DMS53 (cell line): ENCODE results near the gene KAT2B.
"Not testable (repeated sequence)": the region's sequence is repeated elsewhere in the genome, so short reads cannot be mapped to it uniquely, and the experiment has no call there.

Experiments used
- DNase-seq: peaks from one replicate; lab custom pipeline; 2025; lab: John Stamatoyannopoulos, UW

Gene KAT2B

GRCh38 chr3:20041197-20041780 is 1.0 kb downstream of the KAT2B start:
- peak; percentile 70 for DNase-seq

GRCh38 chr3:20042331-20042730 is 2.1 kb downstream of the KAT2B start:
- DNase-seq: no peak

DNA sequence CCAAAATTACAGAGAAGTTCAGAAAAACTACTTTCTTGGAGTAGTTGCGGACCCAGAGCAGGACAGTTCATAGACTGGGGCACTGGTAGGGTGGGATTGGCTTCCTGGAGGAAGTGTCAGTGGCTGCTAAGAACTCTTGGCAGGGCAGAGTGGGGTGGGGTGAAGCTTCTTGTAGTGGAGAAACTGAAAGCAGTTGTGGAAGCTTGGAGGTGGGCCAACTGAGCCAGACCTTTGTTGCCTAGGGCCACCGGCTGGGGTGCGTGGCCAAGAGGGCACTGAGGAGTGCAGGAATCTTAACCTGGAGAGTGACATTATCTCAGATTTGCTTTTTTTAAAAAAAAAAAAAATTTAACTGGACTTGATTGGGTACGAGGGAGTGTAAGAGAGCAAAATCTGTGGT is 3.1 kb downstream of the KAT2B start:
- DNase-seq: no peak

GRCh38 chr3:20043825-20044224 is 3.6 kb downstream of the KAT2B start:
- no peak for DNase-seq

- DNase-seq: not testable (repeated sequence)
Measured at GRCh38 chr3:20045141-20045540, 4.9 kb downstream of the KAT2B start.

GRCh38 chr3:20046556-20046955 is 6.3 kb downstream of the KAT2B start:
- DNase-seq: no peak

DNA sequence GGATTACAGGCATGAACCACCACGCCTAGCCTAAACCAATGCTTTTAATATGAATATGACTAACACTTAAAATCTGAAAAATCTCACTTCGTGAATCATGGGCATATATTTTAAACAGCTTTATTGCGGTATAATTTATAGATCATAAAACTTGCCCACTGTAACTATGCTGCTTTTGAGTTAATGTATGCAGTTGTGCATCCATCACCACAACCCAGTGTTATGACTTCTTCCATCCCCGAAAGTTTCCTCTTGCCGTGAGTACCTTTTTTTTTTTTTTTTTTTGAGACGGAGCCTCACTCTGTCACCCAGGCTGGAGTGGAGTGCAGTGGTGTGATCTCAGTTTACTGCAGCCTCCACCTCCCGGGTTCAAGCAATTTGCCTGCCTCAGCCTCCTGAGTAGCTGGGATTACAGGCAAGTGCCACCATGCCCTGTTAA is 7.1 kb downstream of the KAT2B start:
- no peak for DNase-seq

GRCh38 chr3:20047976-20048883 is 8.0 kb downstream of the KAT2B start:
- no peak for DNase-seq

DNA sequence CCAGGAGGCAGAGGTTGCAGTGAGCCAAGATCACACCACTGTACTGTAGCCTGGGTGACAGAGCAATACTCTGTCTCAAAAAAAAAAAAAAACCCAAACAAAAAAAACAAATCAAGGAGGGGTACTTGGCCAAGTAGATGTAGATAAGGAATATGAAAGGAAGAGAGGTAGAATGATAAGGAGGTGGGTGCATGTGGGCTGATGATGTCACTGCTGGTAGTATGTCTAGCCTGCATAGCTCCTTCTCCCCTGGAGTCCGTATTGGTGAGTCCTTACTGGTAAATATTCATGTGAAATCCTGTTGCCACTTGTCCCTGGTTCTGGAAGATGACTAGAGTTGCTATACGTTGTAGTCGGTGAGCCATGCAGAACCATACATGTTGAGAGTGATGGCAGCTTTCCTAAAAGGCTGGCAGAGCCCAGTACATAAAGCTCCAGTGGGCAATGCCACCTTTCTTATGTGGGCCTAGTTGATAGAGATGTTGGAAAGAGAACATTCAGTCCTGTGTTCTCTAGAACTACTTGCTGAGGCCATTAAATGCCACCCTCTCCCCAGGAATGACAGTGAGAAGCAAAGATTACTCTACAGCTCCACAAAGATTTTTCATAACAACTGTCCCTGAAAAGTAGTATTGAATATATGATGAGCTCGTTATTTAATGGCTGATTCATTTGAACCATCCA is 11.0 kb downstream of the KAT2B start:
- no peak for DNase-seq

DNA sequence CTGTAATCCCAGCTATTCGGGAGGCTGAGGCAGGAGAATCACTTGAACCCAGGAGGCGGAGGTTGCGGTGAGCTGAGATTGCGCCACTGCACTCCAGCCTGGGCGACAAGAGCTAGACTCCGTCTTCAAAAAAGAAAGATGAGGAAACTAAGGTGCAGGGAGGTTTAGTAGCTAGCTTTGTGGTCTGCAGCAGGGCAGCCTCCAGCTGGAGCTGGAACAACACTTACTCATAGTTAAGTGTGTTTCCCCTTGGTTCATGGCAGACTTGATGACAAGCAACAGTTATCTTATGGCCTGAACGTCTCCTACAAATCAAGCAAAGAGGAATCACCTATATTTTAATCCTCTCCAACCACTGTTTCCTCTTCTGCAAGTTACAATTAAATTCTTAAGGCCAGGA is 12.6 kb downstream of the KAT2B start:
- no peak for DNase-seq

DNA sequence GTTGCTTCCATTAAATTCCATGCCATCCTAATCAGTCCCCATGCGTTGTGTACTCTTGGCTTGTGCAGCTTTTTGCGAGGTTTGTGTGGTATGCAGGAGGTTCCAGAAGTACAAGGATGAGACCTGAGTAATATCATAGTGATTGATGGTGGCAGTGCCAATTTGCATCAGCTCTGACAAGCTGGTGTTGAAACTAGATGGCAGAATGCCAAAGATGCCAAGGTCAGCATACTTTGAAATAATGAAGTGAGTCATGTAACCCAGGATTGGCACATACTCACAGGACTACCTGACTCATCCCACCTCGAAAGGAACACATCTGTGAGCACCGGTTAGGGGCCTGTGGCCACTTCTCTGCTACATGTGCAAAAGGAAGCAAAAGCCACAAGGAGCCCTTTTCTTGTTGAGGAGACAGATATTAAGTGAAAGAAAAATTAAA is 14.3 kb downstream of the KAT2B start:
- peak; percentile 69 for DNase-seq

- DNase-seq: no peak
Measured at GRCh38 chr3:20055020-20055775, 15.0 kb downstream of the KAT2B start.

GRCh38 chr3:20055842-20056241 is 15.6 kb downstream of the KAT2B start:
- DNase-seq: no peak

DNA sequence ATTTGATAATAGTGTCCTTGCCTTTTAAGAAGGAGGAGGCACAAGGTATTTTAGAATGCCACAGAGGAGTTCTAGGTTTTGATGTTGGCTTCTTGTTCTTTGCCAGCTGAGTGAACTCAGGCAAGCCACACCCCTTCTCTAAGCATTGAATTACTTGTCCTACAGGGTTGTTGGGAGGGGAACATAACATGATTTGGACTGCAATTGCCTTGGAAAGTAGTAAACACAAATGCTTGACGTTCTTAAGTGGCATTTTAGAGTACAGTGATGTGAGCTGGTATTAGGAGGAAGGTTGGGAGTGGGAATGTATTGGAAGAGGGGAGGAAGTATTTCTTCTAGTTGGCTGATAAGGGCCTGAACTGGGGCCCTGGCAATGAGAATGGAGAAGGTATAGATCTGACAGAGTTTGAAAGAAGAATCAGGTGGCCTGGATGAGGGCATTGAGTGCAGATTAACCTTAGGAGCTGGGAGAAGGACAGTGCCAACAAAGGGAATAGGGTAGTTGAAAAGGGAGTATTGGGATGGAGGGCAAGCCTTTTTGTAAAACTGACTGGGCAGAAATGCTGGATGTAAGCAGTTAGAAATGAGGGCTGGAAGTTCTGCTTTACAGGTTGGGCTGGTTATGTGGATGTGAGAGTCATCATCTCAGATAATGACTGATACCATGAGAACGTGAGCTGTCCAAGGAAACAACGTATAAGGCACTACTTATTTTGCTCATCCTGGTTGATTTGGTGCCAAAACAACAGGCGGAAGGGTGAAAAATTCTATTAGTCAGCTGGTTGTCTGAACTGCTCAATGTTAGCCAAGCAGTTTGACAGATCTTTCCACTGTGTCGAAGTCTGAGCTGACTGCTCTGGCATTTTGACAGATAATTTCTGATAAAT is 16.7 kb downstream of the KAT2B start:
- no peak for DNase-seq

DNA sequence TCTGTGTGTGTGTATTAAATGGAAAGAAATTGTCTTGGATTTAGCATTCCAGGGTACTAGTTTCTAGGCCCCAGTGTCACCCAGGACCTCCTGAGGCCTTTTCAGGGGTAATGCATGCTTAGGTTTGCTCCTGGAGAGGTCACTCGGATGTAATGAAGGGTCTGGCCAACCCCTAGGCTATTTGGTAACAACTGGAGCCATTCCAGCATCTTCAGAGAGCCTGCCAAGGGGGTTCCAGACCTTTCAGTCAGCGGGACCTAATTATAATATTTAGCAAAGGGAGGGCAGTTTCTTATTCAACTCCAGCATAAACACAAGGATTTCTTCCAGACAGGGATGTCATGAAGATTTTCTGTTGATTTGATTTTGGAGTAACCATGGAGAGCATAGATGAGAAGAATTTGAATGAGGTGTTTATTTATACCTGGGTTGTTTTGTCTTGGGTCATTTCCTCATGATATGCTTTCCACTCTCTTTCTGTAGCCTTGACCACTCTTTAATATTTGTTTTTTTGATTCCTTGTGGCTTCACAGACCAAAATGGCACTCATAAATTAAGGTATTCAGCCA is 17.4 kb downstream of the KAT2B start:
- no peak for DNase-seq

GRCh38 chr3:20059929-20060328 is 19.7 kb downstream of the KAT2B start:
- DNase-seq: no peak

DNA sequence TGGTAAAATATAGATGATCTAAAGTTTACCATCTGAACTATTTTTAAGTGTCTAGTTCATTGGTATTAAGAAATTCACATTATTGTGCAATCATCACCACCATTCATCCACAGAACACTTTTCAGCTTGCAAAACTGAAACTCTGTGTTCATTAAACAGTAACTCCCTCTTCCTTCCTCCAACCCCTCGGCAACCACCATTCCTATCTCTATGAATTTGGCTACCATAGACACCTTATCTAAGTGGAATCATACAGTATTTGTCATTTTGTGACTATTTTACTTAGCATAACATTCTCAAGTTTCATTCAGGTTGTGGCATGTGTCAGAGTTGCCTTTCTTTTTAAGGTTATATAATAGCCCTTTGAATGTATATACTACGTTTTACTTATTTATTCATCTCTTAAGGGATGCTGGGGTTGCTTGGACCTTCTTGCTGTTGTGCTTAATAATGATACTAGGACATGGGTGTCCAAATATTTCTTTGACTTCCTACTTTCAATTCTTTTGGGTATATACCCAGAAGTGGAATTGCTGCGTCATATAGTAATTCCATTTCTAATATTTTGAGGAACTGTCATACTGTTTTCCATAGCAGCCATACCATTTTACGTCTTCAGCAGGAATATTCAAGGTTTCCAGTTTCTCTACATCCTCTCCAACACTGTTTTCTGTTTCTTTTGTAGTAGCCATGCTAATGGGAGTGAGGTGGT is 20.9 kb downstream of the KAT2B start:
- no peak for DNase-seq

GRCh38 chr3:20062996-20063395 is 22.8 kb downstream of the KAT2B start:
- DNase-seq: no peak

DNA sequence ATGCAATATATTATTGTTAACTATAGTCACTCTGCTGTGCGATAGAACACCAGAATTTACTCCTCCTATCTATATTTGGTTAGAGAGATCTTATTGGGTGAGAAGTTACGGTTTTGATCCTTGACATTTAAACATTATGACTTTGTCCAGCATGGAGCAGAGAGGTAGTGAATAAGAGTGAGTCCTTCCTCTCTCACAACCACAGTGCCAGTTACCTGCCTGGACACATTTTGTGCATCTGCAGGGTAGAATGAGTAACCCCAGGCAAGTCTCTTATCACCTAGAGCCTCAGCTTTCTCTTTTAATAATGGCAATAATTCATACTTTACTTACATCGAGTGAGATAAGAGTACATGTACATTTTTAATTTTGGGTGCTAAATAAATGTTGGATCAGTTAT is 24.1 kb downstream of the KAT2B start:
- DNase-seq: no peak
